ENCODE results near the gene C8B.

C8B gene

GRCh38 chr1:56901716-56902115 lies 64.1 kb downstream of the C8B start:
- no peaks in the 10 kb centered on the region for H3K4me1 ChIP-seq (ENCODE audit: control insufficient read depth in 1 of 2, insufficient read depth in 1 of 2, low read depth in 1 of 2, low read length in 1 of 2)
- no peak overlapping the region for H3K4me3 ChIP-seq (ENCODE audit: low read depth in 1 of 2, low read length in 1 of 2)
- H3K27me3 ChIP-seq = no peaks in the 10 kb centered on the region
- H3K27ac ChIP-seq = no peak overlapping the region
- H3K36me3 ChIP-seq = no peaks in the 10 kb centered on the region
- no peaks in the 10 kb centered on the region for H3K9me3 ChIP-seq
- TF ChIP-seq CTCF (IDR thresholded peaks at IDR 0.05) = no peak

GRCh38 chr1:56898879-56899278 lies 66.9 kb downstream of the C8B start:
- H3K27me3 ChIP-seq = no peaks in the 10 kb centered on the region
- H3K4me3 ChIP-seq (ENCODE audit: low read depth in 1 of 2, low read length in 1 of 2) = no peak overlapping the region

DNA sequence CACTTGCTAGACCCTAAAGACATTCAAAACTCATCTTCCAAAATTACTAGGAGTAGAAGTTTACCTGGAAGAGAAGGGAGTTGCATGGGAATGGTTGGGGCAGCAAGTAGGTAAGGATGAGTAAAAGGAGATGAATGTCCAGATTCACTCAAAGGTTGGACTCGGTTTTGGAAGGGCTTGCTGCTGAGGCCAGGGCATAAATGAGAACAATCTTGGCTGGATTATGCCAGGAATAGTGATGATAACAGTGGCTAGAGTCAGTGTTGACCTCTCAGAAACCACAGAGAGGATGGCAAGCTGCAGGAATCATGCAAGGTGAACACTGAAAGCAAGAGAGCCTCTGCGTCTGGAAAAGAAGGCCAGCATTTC lies 67.8 kb downstream of the C8B start:
- no peaks in the 10 kb centered on the region for H3K9me3 ChIP-seq
- no peaks in the 10 kb centered on the region for H3K36me3 ChIP-seq
- H3K4me1 ChIP-seq (ENCODE audit: control insufficient read depth in 1 of 2, insufficient read depth in 1 of 2, low read depth in 1 of 2, low read length in 1 of 2) = no peaks in the 10 kb centered on the region
- no peak overlapping the region for H3K4me3 ChIP-seq (ENCODE audit: low read depth in 1 of 2, low read length in 1 of 2)
- H3K27me3 ChIP-seq = no peaks in the 10 kb centered on the region
- TF ChIP-seq CTCF (IDR thresholded peaks at IDR 0.05) = no peak
- H3K27ac ChIP-seq = no peak overlapping the region

More at GRCh38 chr1:56898879-56899278, 66.9 kb downstream of the C8B start:
- TF ChIP-seq CTCF (IDR thresholded peaks at IDR 0.05) = no peak
- H3K36me3 ChIP-seq = no peaks in the 10 kb centered on the region
- no peaks in the 10 kb centered on the region for H3K4me1 ChIP-seq (ENCODE audit: control insufficient read depth in 1 of 2, insufficient read depth in 1 of 2, low read depth in 1 of 2, low read length in 1 of 2)
- H3K27ac ChIP-seq = no peak overlapping the region
- H3K9me3 ChIP-seq = no peaks in the 10 kb centered on the region

GRCh38 chr1:56897150-56898004 lies 68.4 kb downstream of the C8B start:
- Histone ChIP-seq H3K27me3 (no peaks in the 10 kb centered on the region), H3K27ac (no peak overlapping the region), H3K9me3 (no peaks in the 10 kb centered on the region), H3K36me3 (no peaks in the 10 kb centered on the region), H3K4me1 (ENCODE audit: control insufficient read depth in 1 of 2, insufficient read depth in 1 of 2, low read depth in 1 of 2, low read length in 1 of 2) (no peaks in the 10 kb centered on the region), H3K4me3 (ENCODE audit: low read depth in 1 of 2, low read length in 1 of 2) (no peak overlapping the region)
- no peak for TF ChIP-seq CTCF (IDR thresholded peaks at IDR 0.05)

DNA sequence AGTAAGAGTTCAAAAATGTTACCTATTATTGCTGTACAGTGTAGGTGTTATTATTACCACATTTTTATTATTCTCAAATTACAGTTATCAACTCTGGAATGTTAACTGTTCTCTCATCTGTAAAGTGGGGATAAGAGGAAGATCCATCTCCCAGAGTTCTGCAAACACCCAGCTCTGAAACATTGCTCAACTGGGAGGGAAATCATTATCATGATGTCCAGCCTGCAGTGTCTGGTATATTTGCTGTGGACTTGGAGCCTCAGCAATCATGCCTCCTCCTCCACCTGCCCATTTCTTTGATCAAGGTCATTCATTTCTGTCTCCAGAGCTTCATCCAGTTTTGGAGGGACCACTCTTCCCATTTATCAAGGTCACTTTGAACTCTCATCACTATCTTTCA lies 71.8 kb downstream of the C8B start:
- H3K27ac ChIP-seq = no peak overlapping the region
- H3K27me3 ChIP-seq = no peaks in the 10 kb centered on the region
- no peaks in the 10 kb centered on the region for H3K4me1 ChIP-seq (ENCODE audit: control insufficient read depth in 1 of 2, insufficient read depth in 1 of 2, low read depth in 1 of 2, low read length in 1 of 2)
- no peaks in the 10 kb centered on the region for H3K36me3 ChIP-seq
- no peak for TF ChIP-seq CTCF (IDR thresholded peaks at IDR 0.05)
- no peak overlapping the region for H3K4me3 ChIP-seq (ENCODE audit: low read depth in 1 of 2, low read length in 1 of 2)
- H3K9me3 ChIP-seq = no peaks in the 10 kb centered on the region

Measured in neutrophil (primary cell).